HepG2 (cell line): ENCODE measurements around the gene ENAH. TPM values are rescaled to one million over a fixed set of nuclear protein-coding genes. Genes with fewer than 3 reads are reported as not detected.

Experiments used
- ARNTL ChIP-seq: sonication (generic); formaldehyde crosslinking; IDR thresholded peaks from 2 replicates; pipeline ENCODE4 v1.4.0; 2020; ENCODE audit warnings: mild to moderate bottlenecking, missing genetic modification reagents
- ATF1 ChIP-seq: IDR thresholded peaks from 2 replicates; pipeline ENCODE4 v1.6.1; 2016; ENCODE audit warnings: mild to moderate bottlenecking, control low read depth
- CC2D1A ChIP-seq: sonication (generic); formaldehyde crosslinking; IDR thresholded peaks from 2 replicates; pipeline ENCODE4 v1.8.1; 2023; ENCODE audit warnings: mild to moderate bottlenecking, missing genetic modification reagents
- CENPX ChIP-seq: sonication (generic); formaldehyde crosslinking; IDR thresholded peaks from 2 replicates; pipeline ENCODE4 v1.9.0; 2021; ENCODE audit warnings: mild to moderate bottlenecking, missing genetic modification reagents, moderate library complexity
- EED ChIP-seq: sonication (generic); formaldehyde crosslinking; IDR thresholded peaks from 2 replicates; pipeline ENCODE4 v1.5.0; 2020; ENCODE audit warnings: mild to moderate bottlenecking, missing genetic modification reagents
- ISL2 ChIP-seq: sonication (generic); formaldehyde crosslinking; IDR thresholded peaks from 2 replicates; pipeline ENCODE4 v1.5.0; 2020; ENCODE audit warnings: missing genetic modification reagents
- JDP2 ChIP-seq: sonication (generic); formaldehyde crosslinking; IDR thresholded peaks from 2 replicates; pipeline ENCODE4 v1.8.1; 2022; ENCODE audit warnings: missing genetic modification reagents, borderline replicate concordance
- MAFG ChIP-seq: sonication (generic); formaldehyde crosslinking; IDR thresholded peaks from 2 replicates; pipeline ENCODE4 v1.5.1; 2020; ENCODE audit warnings: mild to moderate bottlenecking, missing genetic modification reagents
- MEIS1 ChIP-seq: sonication (generic); formaldehyde crosslinking; IDR thresholded peaks from 2 replicates; pipeline ENCODE4 v1.9.0; 2021; ENCODE audit warnings: mild to moderate bottlenecking, missing genetic modification reagents, moderate library complexity, borderline replicate concordance
- NFIC ChIP-seq: IDR thresholded peaks from 2 replicates; pipeline ENCODE4 v1.6.1; 2012; ENCODE audit warnings: mild to moderate bottlenecking, low read length, inconsistent platforms
- PLRG1 ChIP-seq: fragments of 450-650 bp; conservative IDR thresholded peaks from 2 replicates; pipeline ENCODE4 v1.6.1; 2016
- RARA ChIP-seq: IDR thresholded peaks from 2 replicates; pipeline ENCODE4 v1.6.1; 2016; ENCODE audit warnings: missing genetic modification reagents, missing compliant biosample characterization
- RBAK ChIP-seq: sonication (generic); formaldehyde crosslinking; IDR thresholded peaks from 2 replicates; pipeline ENCODE4 v1.5.1; 2020; ENCODE audit warnings: mild to moderate bottlenecking, missing genetic modification reagents
- TEF ChIP-seq: sonication (generic); formaldehyde crosslinking; IDR thresholded peaks from 2 replicates; pipeline ENCODE4 v1.5.0; 2020; ENCODE audit warnings: missing genetic modification reagents
- TFDP1 ChIP-seq: IDR thresholded peaks from 2 replicates; pipeline ENCODE4 v1.6.1; 2016; ENCODE audit warnings: missing compliant biosample characterization, missing genetic modification reagents, borderline replicate concordance
- TRIM22 ChIP-seq: fragments of 450-650 bp; IDR thresholded peaks from 2 replicates; pipeline ENCODE4 v1.6.1; 2017
- WIZ ChIP-seq: sonication (generic); formaldehyde crosslinking; IDR thresholded peaks from 2 replicates; pipeline ENCODE4 v1.5.1; 2020; ENCODE audit warnings: mild to moderate bottlenecking, missing genetic modification reagents
- ZBTB34 ChIP-seq: sonication (generic); formaldehyde crosslinking; IDR thresholded peaks from 2 replicates; pipeline ENCODE4 v1.8.0; 2022; ENCODE audit warnings: mild to moderate bottlenecking, missing genetic modification reagents
- ZC3H4 ChIP-seq: sonication (generic); formaldehyde crosslinking; IDR thresholded peaks from 2 replicates; pipeline ENCODE4 v1.4.0; 2020; ENCODE audit warnings: missing genetic modification reagents, borderline replicate concordance
- ZFP1 ChIP-seq: IDR thresholded peaks from 2 replicates; pipeline ENCODE4 v1.6.1; 2016
- ZFP36L2 ChIP-seq: sonication (generic); formaldehyde crosslinking; IDR thresholded peaks from 2 replicates; pipeline ENCODE4 v1.4.0; 2020; ENCODE audit warnings: missing genetic modification reagents
- ZFP62 ChIP-seq: sonication (generic); formaldehyde crosslinking; IDR thresholded peaks from 2 replicates; pipeline ENCODE4 v1.4.0; 2020; ENCODE audit warnings: missing genetic modification reagents
- ZNF232 ChIP-seq: sonication (generic); formaldehyde crosslinking; IDR thresholded peaks from 2 replicates; pipeline ENCODE4 v1.4.0; 2020; ENCODE audit warnings: missing genetic modification reagents, borderline replicate concordance
- ZNF343 ChIP-seq: sonication (generic); formaldehyde crosslinking; IDR thresholded peaks from 2 replicates; pipeline ENCODE4 v1.4.0; 2020; ENCODE audit warnings: mild to moderate bottlenecking, missing genetic modification reagents
- ZNF354B ChIP-seq: sonication (generic); formaldehyde crosslinking; IDR thresholded peaks from 2 replicates; pipeline ENCODE4 v1.8.0; 2022; ENCODE audit warnings: mild to moderate bottlenecking, missing genetic modification reagents
- ZNF567 ChIP-seq: sonication (generic); formaldehyde crosslinking; IDR thresholded peaks from 2 replicates; pipeline ENCODE4 v1.8.1; 2023; ENCODE audit warnings: mild to moderate bottlenecking, missing genetic modification reagents, borderline replicate concordance
- ZNF580 ChIP-seq: IDR thresholded peaks from 2 replicates; pipeline ENCODE4 v1.6.1; 2016; ENCODE audit warnings: low read depth, borderline replicate concordance
- ZNF737 ChIP-seq: sonication (generic); formaldehyde crosslinking; IDR thresholded peaks from 2 replicates; pipeline ENCODE4 v1.5.0; 2020; ENCODE audit warnings: missing genetic modification reagents, mild to moderate bottlenecking, borderline replicate concordance
- polyA plus RNA-seq, 8 experiments: library from polyadenylated mRNA; depleted of rRNA in 3 of 8; stranded (reverse) in 7 of 8; unstranded in 1 of 8; fragments of >200 nt; fragmentation: Illumina TruSeq in 4 of 8; extraction: Trizol in 4 of 8; gene quantifications; 2 replicates each; pipeline versions ENCODE4 v1.2.1 to v1.2.3, GENCODE V29; 2011 to 2016; ENCODE audit warnings: low read depth in 4 of 8, missing spikeins in 1 of 8, mixed read lengths in 1 of 8; ENCODE audit not compliant: insufficient read depth in 1 of 8
- total RNA-seq, 5 experiments: library from RNA; depleted of rRNA; stranded (reverse); fragments of >200 nt; fragmentation: Illumina TruSeq; extraction: Trizol; gene quantifications; 2 replicates each; pipeline ENCODE4 v1.2.3, GENCODE V29; 2016; ENCODE audit warnings: low read depth in 1 of 5

Gene ENAH
- total and polyA plus RNA-seq, 2 of the 13 experiments (the other 11 are each of a cell fraction or from before 2014, with no cell fraction given), result 22.1 to 58.3 TPM

- TF ChIP-seq ZNF737 (no peak), ZNF354B (CRISPR knock-in tag) (no peak), RBAK (CRISPR knock-in tag) (no peak), ZFP36L2 (no peak), ZNF567 (CRISPR knock-in tag) (no peak), ZNF343 (CRISPR knock-in tag) (no peak), ZFP62 (CRISPR knock-in tag) (no peak), TFDP1 (0 out of 2 replicates have a peak, but pooled peaks have one; percentile 14), WIZ (CRISPR knock-in tag) (0 out of 2 replicates have a peak, but pooled peaks have one; percentile 53), ARNTL (no peak), ZNF232 (no peak), ZFP1 (CRISPR knock-in tag) (no peak), RARA (CRISPR knock-in tag) (no peak), ZC3H4 (no peak), CENPX (CRISPR knock-in tag) (no peak), EED (CRISPR knock-in tag) (no peak), NFIC (no peak), PLRG1 (no peak), ISL2 (CRISPR knock-in tag) (no peak), JDP2 (CRISPR knock-in tag) (no peak), TRIM22 (no peak), ATF1 (no peak), CC2D1A (CRISPR knock-in tag) (no peak), TEF (CRISPR knock-in tag) (no peak), ZBTB34 (no peak; the same call in 1 of the 2 replicates), MAFG (CRISPR knock-in tag) (no peak), ZNF580 (CRISPR knock-in tag) (no peak), MEIS1 (CRISPR knock-in tag) (no peak)
These were observed 211.4 kb downstream of the ENAH start (continued) for GRCh38 chr1:225441314-225442122.
